Measurements from ENCODE around the gene ZNF14. TPM values are rescaled to one million over a fixed set of nuclear protein-coding genes. Genes with fewer than 3 reads are reported as not detected.

Gene ZNF14
- total and polyA plus RNA-seq, 9 of the 15 experiments (the other 6 are each of a cell fraction or from before 2014, with no cell fraction given) = 1.9 to 7.0 (median 4.0) TPM

GRCh38 chr19:19668230-19669012 lies 64.5 kb downstream of the ZNF14 start, which contains the start of gene ZNF101 (continued):
- TF ChIP-seq CHD7 (IDR thresholded peaks at IDR 0.05; ENCODE audit: low read depth, low read length) (no peak), NCOA2 (IDR thresholded peaks at IDR 0.05; ENCODE audit: partially characterized antibody in 2 of 2) (no peak)

All from K562 (cell line).